Thyroid gland (tissue), 4 donors: Measurements from ENCODE around the gene LSM4. TPM values are rescaled to one million over a fixed set of nuclear protein-coding genes. Genes with fewer than 3 reads are reported as not detected.
A peak's percentile ranks its signal among the peaks of the same experiment; 100 is the strongest.

ENCODE experiments used
- DNase-seq, 2 donors: peaks; one replicate each; pipeline ENCODE4 v3.0.0-alpha.2; 2019
- H3K27ac ChIP-seq, 3 donors: fragments of 200-600 bp; sonication (generic); 1 replicate in 2 of 3; 2 replicates in 1 of 3; pipeline ENCODE4 v1.5.1; 2016 to 2019; ENCODE audit warnings: mild to moderate bottlenecking in 1 of 3, moderate library complexity in 1 of 3
- H3K27me3 ChIP-seq: fragments of 200-600 bp; sonication (generic); one replicate; pipeline ENCODE4 v1.5.1; 2019
- H3K36me3 ChIP-seq, 2 donors: fragments of 200-600 bp; sonication (generic); one replicate each; pipeline ENCODE4 v1.5.1; 2016 to 2019
- H3K4me1 ChIP-seq, 2 donors: fragments of 200-600 bp; sonication (generic); one replicate each; pipeline ENCODE4 v1.5.1; 2017 to 2019
- H3K4me3 ChIP-seq, 3 donors: fragments of 200-600 bp; sonication (generic); replicated peaks in 1 of 3; 1 replicate in 2 of 3; 2 replicates in 1 of 3; pipeline ENCODE4 v1.5.1; 2016; ENCODE audit warnings: mild to moderate bottlenecking in 1 of 3
- H3K9me3 ChIP-seq: fragments of 200-600 bp; sonication (generic); one replicate; pipeline ENCODE4 v1.5.1; 2017
- POLR2A ChIP-seq, 2 donors: fragments of 450-650 bp; IDR thresholded peaks; one replicate each; pipeline ENCODE4 v1.6.1; 2017; ENCODE audit warnings: antibody characterized with exemption in 2 of 2, mild to moderate bottlenecking in 2 of 2, moderate library complexity in 1 of 2
- WGBS, 2 donors: methylation state at CpG; one replicate each; pipeline ENCODE4 v1.1.5; 2017; 5-methylcytosine and 5-hydroxymethylcytosine counted together
- intact Hi-C: fragments of 100-400 bp; cut with DNase I; formaldehyde crosslinking; loops from one replicate; pipeline ENCODE4 v1.15.1; 2023
- total RNA-seq, 4 donors: library from RNA; depleted of rRNA; stranded (reverse); fragments of >200 nt; gene quantifications; one replicate each; pipeline ENCODE4 v1.2.3, GENCODE V29; 2016
- TF ChIP-seq, protein P1 (sequence below), 6 experiments: fragments of 200-600 bp in 3 of 6; fragments of 450-650 bp in 3 of 6; sonication (generic) in 3 of 6; IDR thresholded peaks; one replicate each; pipeline ENCODE4 v1.5.1; 2016 to 2019; ENCODE audit warnings: antibody characterized with exemption in 6 of 6, mild to moderate bottlenecking in 2 of 6, inconsistent platforms in 1 of 6, moderate library complexity in 1 of 6

LSM4 gene
- total RNA-seq, 4 donors from 2014 or later, result 55.2 to 203 (median 140) TPM

DNA sequence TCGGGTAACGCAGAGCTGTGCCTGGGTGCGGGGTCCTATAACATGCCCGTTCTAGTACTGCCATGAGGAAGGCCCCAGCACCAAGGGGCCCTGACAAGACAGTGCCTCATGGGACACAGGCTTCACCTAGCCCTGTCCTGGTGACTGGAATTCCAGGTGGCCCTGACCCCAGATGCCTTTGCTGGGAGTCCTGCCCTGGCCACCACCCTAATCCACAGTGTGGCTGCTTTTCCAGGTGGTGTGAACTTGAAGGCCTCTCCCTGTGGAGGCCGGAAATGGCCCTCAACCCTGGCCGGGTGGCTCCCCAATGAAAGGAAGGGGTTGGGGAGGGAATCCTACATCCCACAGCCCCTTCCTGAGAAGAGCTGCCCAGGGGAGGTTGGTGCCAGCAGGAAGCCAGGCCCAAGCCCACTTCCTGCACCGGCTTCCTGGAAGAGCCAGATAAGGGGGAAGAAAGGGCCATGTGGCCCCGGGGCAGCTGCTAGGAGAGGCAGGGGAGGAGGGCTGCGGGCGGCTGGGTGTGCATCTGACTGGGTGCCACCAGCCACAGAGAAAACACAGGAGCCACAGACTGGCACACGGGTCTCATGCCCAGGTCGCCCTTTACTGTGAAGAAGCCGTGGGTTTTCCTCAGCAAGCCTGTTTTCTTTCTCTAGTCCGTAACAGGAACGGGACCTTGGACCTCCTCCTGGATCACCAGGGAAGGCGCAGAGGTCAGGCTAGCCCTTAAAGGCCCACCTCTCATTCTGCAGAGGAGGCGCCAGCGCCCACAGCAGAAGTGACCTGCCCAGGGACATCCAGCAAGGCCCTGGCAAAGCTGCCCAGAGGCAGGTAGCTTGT is 4.7 kb downstream of the LSM4 start:
- TF ChIP-seq POLR2A (IDR thresholded peaks at IDR 0.05), result no peak
- no peaks in the 10 kb centered on the region for H3K27me3 ChIP-seq
- no peaks in the 10 kb centered on the region for H3K36me3 ChIP-seq
- H3K4me1 ChIP-seq, result peaks cover 17 to 47% of the 10 kb centered on the region in 2 donors
- H3K27ac ChIP-seq, result peak overlapping the region; percentile 38 to 70 (median 44)
- no peak overlapping the region for H3K4me3 ChIP-seq
- no peaks in the 10 kb centered on the region for H3K9me3 ChIP-seq
- intact Hi-C loops, result no loop called here
- WGBS, 2 donors, result 69 to 74% methylated on average over 10 to 14 of the region's 18 CpGs
- DNase-seq, result peak in 1 of 2 donors; percentile 25

DNA sequence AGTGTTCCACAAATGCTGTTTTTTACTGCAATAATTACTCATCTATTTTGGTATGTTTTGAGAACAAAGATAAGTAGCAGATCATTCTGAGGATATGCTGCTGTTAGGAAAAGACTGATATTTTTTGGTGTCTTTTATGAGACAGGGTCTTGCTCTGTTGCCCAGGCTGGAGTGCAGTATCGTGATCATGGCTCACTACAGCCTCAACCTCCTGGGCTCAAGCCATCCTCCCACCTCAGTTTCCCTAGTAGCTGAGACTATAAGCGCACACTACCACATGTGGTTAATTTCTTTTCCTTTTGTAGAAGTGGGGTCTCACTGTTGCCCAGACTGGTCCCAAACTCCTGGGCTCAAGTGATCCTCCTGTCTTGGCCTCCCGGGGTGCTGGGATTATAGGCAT is 9.5 kb downstream of the LSM4 start:
- Histone ChIP-seq H3K9me3 (no peaks in the 10 kb centered on the region), H3K4me3 (no peak overlapping the region), H3K36me3 (peaks cover 7 to 10% of the 10 kb centered on the region in 2 donors), H3K27ac (peak overlapping the region in 1 of 3 donors; percentile 39), H3K27me3 (no peaks in the 10 kb centered on the region), H3K4me1 (peaks cover 5 to 17% of the 10 kb centered on the region in 2 donors)
- WGBS, 2 donors, result 83 to 92% methylated on average over 3 of the region's 3 CpGs
- TF ChIP-seq, protein P1, sequence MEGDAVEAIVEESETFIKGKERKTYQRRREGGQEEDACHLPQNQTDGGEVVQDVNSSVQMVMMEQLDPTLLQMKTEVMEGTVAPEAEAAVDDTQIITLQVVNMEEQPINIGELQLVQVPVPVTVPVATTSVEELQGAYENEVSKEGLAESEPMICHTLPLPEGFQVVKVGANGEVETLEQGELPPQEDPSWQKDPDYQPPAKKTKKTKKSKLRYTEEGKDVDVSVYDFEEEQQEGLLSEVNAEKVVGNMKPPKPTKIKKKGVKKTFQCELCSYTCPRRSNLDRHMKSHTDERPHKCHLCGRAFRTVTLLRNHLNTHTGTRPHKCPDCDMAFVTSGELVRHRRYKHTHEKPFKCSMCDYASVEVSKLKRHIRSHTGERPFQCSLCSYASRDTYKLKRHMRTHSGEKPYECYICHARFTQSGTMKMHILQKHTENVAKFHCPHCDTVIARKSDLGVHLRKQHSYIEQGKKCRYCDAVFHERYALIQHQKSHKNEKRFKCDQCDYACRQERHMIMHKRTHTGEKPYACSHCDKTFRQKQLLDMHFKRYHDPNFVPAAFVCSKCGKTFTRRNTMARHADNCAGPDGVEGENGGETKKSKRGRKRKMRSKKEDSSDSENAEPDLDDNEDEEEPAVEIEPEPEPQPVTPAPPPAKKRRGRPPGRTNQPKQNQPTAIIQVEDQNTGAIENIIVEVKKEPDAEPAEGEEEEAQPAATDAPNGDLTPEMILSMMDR (IDR thresholded peaks at IDR 0.05), result no peak
- TF ChIP-seq POLR2A (IDR thresholded peaks at IDR 0.05), result no peak
- intact Hi-C loops, result no loop called here
- DNase-seq, result no peak

DNA sequence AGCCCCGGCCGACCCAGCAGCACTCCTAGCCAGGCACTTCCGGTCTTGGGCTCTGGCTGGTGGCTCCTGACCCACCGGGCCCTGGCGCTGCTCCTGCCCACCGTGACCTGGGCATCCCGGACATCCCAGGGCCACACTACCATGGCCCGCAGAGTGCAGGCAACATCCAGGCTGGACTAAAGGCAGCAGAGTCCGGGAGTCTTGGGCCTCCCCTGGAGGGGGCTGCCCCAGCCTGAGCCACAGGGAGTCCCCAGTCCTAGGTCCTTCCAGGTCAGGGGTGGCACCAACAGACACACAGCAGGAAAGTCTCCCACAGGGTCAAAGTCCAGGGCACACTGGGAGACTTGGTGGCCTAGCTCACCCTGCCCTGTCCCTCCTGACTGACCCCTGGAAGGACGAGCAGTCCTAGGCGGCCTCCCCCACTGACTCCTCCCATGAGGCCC is 10.8 kb downstream of the LSM4 start:
- no peaks in the 10 kb centered on the region for H3K27me3 ChIP-seq
- peaks cover 5 to 26% of the 10 kb centered on the region in 2 donors for H3K4me1 ChIP-seq
- H3K9me3 ChIP-seq, result no peaks in the 10 kb centered on the region
- intact Hi-C loops, result no loop called here
- no peak for DNase-seq
- no peak for TF ChIP-seq POLR2A (IDR thresholded peaks at IDR 0.05)
- TF ChIP-seq, protein P1 (IDR thresholded peaks at IDR 0.05), result no peak
- H3K4me3 ChIP-seq, result no peak overlapping the region
- H3K27ac ChIP-seq, result no peak overlapping the region
- 100% methylated on average over 2 of the region's 11 CpGs; no CpG with 5 or more reads in 1 of the 2 donors for WGBS, 2 donors
- H3K36me3 ChIP-seq, result peaks cover 7 to 10% of the 10 kb centered on the region in 2 donors

DNA sequence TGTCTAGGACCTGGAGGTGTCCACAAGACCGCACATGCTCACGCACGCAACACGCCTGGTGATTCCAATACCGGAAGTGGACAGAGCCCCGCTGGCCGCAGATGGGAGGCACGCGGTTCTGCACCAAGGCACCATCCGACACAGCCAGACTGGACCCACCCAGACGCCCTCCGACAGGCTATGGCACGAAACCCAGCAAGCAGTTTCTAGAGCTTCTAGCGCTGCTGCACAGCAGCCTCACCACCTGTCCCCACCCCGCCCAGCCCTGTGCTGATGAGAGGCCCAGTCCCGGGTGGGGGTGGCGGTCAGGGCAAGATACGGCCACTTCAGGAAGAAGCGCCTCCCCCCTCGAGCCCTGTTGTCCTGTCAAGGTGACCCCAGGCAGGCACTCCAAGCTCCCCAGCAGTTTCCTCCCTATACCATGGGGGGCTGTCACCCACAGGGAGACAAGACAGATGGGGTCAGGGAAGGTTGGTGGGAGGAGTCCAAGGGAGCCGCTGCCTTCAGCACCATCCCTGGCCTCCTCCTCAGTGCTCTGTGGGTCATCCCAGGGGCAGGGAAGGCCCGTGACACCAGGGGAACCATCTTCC is 11.3 kb downstream of the LSM4 start:
- Histone ChIP-seq H3K9me3 (no peaks in the 10 kb centered on the region), H3K27me3 (no peaks in the 10 kb centered on the region), H3K27ac (no peak overlapping the region), H3K36me3 (peaks cover 7 to 10% of the 10 kb centered on the region in 2 donors), H3K4me3 (no peak overlapping the region), H3K4me1 (peaks cover 7 to 31% of the 10 kb centered on the region in 2 donors)
- no peak for DNase-seq
- WGBS, 2 donors, result 96 to 97% methylated on average over 14 to 18 of the region's 22 CpGs
- no peak for TF ChIP-seq POLR2A (IDR thresholded peaks at IDR 0.05)
- TF ChIP-seq, protein P1 (IDR thresholded peaks at IDR 0.05), result no peak
- intact Hi-C loops, result no loop called here

DNA sequence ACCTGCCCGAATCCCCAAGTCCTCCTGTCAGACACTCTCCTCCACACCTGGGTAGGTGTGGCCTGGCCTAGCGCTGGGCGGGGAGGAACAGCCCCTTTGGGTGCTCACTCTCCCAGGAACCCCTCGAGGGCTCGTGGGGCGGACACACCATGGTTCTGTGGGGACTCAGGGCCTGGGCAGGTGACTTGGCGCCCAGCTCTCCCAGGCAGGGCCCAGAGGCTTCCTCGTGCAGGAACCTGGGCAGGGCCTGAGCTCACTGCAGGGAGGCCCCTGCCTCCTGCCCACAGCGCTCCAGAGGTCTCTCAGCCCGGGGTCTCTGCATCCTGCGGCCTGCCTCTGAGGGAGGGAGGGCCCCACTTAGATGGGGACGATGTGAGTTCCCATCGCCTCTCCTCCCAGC is 11.9 kb downstream of the LSM4 start:
- 76 to 100% methylated on average over 4 to 6 of the region's 13 CpGs for WGBS, 2 donors
- H3K9me3 ChIP-seq, result no peaks in the 10 kb centered on the region
- no peak overlapping the region for H3K4me3 ChIP-seq
- no peak overlapping the region for H3K27ac ChIP-seq
- H3K27me3 ChIP-seq, result no peaks in the 10 kb centered on the region
- H3K36me3 ChIP-seq, result peaks cover 7 to 10% of the 10 kb centered on the region in 2 donors
- intact Hi-C loops, result no loop called here
- H3K4me1 ChIP-seq, result peaks cover 11 to 35% of the 10 kb centered on the region in 2 donors
- no peak for DNase-seq
- TF ChIP-seq, protein P1 (IDR thresholded peaks at IDR 0.05), result no peak
- TF ChIP-seq POLR2A (IDR thresholded peaks at IDR 0.05), result no peak
